Left hindlimb (tissue), 1 donor: Measurements from ENCODE around the gene ZNF106.

Source experiments
- DNase-seq: peaks from one replicate; pipeline ENCODE4 v3.0.0-alpha.2; 2018

The ZNF106 gene

GRCh38 chr15:42490671-42491538 lies at the start of gene ZNF106:
ZNF106 (minus strand) TSS chr15:42491141; CDS start chr15:42472289, 18,852 bp downstream.
- DNase-seq: peak; percentile 94

DNA sequence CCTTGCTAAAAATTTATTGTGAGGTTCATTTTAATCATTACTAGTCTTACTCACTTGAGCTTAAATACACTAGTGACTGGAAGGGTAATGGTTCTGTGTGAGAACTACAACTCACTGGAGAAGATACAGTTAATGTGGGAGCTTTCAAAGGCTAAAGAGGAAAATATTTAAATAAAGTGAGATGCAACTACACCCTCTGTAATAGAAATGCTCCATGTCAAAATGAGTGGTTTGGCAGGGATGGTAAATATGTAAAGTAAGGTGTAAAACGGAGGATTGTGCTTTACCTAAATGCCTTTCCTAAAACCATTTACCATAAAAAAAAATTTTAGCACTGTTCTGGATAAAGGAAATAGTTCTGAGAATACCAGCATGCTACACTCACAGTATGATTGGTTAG lies 42.3 kb upstream of the ZNF106 start:
- no peak for DNase-seq

DNA sequence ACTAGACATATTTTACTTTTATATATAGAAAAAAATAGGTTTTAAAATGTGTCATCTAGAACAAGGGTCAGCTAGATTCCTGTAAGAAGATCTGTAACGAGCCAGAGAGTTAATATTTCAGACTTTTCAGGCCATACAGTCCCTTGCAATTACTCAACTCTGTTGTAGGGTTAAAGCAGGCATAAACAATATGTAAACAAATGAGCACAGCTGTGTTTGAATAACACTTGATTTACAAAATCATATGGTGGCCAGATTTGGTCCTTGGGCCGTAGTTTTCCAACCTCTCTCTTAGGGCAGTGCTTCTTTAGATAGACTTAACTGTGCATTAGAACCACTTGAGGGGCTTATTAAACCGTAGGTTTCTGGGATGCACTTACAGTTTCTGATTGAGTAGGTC lies 38.0 kb upstream of the ZNF106 start:
- DNase-seq: no peak

GRCh38 chr15:42523331-42523730 lies 32.4 kb upstream of the ZNF106 start:
- DNase-seq: no peak

DNA sequence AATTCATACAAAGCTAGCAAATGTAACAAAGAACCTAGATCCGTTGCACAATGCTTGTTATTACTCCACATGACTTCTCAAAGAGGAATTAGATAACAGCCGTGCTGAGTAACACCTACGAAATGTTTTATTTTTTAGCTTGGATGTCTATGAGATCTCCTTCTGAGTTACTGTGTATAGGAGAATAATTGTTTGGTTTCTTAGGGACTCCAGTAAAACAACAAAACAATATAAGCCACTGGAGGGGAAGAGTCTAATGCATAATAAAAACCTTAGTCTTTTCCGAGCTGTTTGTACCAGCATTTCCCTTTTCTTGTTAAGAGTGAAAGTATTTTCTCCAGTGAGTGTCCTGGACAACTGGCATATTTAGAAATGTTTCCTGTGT lies 20.1 kb upstream of the ZNF106 start:
- no peak for DNase-seq

DNA sequence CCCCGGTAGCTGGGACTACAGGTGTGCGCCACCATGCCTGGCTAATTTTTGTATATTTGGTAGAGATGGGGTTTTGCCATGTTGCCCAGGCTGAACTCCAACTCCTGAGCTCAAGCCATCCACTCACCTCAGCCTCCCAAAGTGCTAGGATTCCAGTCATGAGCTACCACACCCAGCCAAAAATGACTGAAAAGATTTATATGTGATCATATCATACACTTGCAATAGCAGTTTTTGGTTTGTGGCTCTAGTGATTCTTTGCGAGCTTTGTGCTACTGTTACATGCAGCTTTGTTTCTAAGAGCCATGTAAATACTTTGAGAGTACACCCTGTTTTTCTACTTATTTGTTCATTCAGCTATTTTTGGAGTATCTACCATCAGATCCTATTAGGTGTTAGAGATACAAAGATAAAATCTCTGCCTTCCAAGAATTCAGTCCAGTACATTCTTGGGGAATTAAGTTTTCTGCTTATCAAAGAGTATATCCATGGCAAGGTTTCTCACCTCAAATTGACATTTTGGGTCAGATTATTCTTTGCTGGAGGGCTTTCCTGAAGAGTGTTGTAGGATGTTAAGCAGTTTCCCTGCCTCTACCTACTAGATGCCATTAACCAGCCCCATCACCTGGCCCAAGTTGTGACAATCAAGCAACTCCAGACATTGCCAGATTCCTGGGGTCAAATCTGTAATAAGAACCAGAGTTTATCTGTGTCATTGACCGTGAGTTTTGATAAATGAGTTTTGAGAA lies 19.5 kb upstream of the ZNF106 start:
- no peak for DNase-seq

GRCh38 chr15:42508263-42508690 lies 17.3 kb upstream of the ZNF106 start:
- no peak for DNase-seq

DNA sequence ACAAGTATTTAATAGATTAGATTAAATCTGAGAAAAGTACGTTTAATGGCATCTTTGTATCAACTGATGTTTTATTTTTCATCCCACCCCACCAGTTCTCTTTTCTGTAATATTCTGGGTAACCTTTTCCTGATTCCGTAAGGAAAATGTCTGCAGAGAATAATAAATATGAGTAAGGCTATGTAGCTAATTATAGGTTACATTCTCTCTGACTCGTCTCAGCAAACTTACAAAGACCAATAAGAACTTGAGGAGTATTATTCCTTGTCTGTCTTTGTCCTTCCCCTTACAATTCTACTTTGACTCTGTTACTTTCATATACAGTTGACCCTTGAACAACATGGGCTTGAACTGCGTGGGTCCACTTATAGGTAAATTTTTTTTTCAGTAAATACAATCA lies 16.6 kb upstream of the ZNF106 start:
- no peak for DNase-seq

GRCh38 chr15:42504631-42505030 lies 13.7 kb upstream of the ZNF106 start:
- DNase-seq: no peak

GRCh38 chr15:42503825-42504224 lies 12.9 kb upstream of the ZNF106 start:
- no peak for DNase-seq

- DNase-seq: no peak
Measured at GRCh38 chr15:42502477-42502876, 11.5 kb upstream of the ZNF106 start.

GRCh38 chr15:42499858-42500609 lies 9.1 kb upstream of the ZNF106 start:
- no peak for DNase-seq

- DNase-seq: no peak
Measured at GRCh38 chr15:42498212-42499068, 7.5 kb upstream of the ZNF106 start.

DNA sequence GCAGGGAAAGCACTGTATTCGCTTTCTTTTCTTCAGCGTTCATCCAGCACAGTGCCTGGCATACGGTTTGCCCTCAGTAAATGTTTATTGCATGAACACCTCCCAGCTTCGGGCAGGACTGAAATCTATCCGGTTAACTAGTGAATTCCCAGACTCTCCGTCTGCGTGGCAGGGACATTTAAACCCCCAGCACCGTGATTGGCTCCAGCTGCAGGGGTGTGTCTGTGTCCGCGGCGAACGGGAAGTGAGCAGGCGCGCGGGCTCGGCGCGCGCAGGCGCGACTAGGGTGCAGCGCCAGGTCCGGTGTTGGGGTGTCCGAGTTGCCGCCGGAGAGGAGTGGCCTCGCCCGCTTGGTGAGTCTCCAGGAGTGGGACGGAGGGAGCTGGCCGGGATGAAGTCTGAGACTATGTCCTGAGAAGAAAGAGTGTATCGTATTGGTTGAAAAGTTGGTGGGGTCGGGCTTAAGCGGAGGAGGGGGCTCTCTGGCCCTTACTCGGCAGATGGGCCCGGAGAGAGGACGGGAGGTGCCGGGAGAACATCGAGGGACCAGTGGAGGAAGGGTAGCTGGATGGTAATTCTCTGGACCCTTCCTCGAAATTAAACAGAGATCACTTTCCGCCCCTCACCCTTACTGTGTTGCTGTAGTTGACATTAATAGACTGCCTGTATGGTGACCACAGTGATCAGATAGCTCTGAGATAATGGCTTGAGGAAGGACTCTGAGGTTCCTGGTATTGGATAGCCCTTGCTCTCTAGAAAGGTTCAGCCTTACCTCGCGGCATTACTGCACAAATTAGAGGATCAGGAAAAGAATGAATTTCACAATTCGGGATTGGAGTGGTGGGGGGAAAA lies 4.6 kb upstream of the ZNF106 start, which contains the start of gene SNAP23:
TSS of gene SNAP23 (plus strand) at position 274 of the 852 bp plus-strand sequence. CDS start 16,213 bp downstream, outside the sequence.
- peak; percentile 97 for DNase-seq

- DNase-seq: peak; percentile 41
Measured at GRCh38 chr15:42494998-42495360, 4.0 kb upstream of the ZNF106 start.

DNA sequence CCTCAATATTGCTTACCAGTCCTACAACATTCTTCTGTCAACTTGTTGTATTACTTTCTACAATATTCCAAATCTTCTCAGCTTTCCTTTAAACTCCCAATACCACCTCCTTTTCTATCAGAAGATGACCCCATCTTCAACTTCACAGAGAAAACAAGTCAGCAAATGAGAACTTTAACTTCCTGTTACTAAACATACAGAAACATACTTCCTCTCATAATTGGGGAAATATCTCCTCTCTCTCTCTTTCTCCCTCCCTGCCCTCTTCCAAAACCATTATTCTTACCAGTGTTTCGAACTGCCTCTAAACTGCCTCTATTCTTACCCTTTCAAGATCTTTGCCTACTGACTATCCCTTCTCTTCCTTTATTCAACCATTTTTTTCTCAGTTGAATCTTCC lies 2.7 kb upstream of the ZNF106 start:
- DNase-seq: no peak

DNA sequence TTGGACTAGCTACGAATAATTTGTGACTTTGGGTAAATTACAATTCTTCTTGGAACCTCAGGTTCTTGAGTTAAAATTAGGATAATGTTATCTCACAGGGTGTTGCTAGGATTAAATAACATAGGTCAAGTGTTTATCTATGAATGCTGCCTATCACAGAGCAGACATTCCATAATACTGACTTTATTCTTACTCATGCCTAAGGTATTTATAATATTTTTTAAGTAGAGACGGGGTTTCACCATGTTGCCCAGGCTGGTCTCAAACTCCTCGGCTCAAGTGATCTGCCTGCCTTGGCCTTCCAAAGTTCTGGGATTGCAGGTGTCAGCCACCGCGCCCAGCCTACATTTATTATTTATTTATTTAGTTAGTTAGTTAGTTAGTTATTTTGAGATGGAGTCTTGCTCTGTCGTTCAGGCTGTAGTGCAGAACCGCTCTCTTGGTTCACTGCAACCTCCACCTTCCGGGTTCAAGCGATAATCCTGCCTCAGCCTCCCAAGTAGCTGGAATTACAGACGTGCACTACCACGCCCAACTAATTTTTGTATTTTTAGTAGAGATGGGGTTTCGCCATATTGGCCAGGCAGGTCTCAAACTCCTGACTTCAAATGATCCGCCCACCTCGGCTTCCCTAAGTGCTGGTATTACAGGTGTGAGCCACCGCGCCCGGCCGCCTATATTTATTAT lies 741 bp upstream of the ZNF106 start:
- no peak for DNase-seq

GRCh38 chr15:42490291-42490670 lies 660 bp downstream of the ZNF106 start:
- DNase-seq: no peak

DNA sequence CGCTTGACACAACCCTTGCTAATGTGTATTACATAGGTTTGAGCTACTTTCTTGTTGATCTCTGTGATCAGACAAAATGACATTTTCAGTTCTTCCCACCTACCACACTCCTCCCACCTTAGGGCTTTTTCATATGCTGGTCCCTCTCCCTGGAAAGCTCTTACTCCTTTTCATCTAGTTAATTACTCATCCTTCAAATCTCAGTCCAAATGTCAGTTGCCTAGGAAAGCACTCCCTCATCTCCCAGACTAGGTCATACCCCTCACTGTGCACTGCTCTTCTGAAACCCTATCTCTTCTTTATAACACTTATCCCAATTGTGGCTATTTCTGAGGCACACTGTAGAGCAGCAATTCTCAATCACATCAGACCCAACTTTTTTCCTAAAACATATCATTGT lies 7.3 kb downstream of the ZNF106 start:
- no peak for DNase-seq

DNA sequence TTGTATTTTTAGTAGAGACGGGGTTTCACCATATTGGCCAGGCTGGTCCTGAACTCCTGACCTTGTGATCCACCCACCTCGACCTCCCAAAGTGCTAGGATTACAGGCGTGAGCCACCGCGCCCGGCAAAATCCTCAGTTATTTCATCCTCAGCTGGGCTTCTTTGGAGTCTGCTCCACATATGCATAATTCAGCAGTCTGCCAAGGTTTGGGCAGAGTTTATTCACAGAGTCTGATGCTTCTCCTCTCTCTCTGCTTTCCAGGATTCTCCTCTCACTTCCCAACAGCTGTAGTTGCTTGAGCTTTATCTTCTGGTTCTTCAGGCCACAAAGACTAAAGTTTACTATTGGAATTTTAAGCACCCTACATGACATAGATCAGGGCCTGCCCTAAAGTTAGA lies 8.2 kb downstream of the ZNF106 start:
- DNase-seq: no peak

- no peak for DNase-seq
Measured at GRCh38 chr15:42474827-42475226, 16.1 kb downstream of the ZNF106 start.
